Measurements from ENCODE around the gene SLC22A3.
"Not testable (repeated sequence)": the region's sequence is repeated elsewhere in the genome, so short reads cannot be mapped to it uniquely, and the experiment has no call there.

The SLC22A3 gene, protein sequence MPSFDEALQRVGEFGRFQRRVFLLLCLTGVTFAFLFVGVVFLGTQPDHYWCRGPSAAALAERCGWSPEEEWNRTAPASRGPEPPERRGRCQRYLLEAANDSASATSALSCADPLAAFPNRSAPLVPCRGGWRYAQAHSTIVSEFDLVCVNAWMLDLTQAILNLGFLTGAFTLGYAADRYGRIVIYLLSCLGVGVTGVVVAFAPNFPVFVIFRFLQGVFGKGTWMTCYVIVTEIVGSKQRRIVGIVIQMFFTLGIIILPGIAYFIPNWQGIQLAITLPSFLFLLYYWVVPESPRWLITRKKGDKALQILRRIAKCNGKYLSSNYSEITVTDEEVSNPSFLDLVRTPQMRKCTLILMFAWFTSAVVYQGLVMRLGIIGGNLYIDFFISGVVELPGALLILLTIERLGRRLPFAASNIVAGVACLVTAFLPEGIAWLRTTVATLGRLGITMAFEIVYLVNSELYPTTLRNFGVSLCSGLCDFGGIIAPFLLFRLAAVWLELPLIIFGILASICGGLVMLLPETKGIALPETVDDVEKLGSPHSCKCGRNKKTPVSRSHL

DNA sequence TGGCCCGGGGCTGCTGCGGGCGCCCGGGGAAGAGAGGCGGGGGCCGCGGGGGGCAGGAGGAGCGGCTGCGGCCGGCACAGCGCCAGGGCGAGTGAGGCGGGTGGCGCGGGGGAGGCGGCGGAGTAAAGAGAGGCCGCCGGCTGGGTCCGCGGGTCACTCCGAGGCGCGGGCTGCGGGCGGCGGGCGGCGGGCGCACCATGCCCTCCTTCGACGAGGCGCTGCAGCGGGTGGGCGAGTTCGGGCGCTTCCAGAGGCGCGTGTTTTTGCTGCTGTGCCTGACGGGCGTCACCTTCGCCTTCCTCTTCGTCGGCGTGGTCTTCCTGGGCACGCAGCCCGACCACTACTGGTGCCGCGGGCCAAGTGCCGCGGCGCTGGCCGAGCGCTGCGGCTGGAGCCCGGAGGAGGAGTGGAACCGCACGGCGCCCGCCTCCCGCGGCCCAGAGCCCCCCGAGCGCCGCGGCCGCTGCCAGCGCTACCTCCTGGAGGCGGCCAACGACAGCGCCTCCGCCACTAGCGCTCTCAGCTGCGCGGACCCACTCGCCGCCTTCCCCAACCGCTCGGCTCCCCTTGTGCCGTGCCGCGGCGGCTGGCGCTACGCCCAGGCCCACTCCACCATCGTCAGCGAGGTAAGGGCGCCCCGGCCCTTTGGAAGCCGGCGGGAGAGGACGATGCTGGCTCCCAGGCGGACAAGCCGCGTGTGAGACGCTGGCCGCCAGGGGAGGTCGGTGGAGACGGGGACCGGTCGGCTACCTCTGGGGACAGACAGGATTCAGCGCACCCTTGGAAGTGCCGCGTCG, at the start of gene SLC22A3:
TSS of gene SLC22A3 (plus strand) at position 156 of the 797 bp plus-strand sequence. CDS start at position 198, 42 bp downstream.
- DNase-seq, result peak in 1 of 2 experiments; percentile 11

DNA sequence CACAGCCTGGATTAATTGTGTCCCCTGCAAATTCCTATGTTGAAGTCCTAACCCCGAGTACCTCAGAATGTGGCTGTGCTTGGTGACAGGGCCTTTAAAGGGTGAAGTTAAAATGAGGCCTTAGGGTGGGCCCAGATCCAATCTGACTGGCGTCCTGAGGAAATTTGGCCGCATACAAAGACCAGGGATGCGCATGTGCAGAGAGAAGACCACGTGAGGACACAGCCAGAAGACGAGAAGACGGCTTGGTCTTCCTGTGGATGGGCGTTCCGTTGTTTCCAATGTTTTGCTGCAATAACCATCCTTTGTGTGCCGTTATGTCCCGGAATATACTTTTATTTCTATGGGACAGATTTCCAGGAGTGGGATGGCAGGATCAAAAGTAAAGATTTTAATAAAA, 48.6 kb upstream of the SLC22A3 start:
- DNase-seq, result no peak

DNA sequence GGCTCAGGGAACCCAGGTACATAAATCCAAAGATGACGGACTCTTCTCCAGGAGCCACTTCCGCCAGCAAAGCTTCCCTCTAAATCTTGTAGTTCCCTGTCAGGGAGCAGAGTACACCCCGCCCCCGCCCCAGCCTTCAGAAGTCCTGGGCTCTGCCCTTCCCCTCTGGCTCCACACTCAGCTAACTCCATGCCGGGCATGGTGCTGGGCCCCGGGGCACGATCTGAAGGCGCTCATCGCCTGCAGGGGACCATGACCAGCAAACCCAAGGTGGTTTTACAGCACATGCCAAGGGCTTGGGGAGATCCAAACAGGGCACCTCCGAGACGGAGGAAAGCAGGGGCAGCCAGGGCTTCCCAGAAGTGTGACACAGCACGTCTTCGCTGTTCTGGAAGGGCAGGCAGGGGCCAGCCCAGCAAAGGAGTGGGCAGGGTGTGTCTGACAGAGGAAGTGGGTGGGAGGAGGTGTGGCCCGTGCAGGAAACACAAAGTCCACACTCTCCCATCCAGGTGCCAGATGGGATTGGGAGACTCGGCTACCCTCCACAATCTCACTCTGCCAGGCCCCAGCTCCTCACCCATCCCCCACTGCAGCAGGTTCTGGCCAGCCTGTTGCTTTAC, 48.0 kb upstream of the SLC22A3 start:
- no peak for DNase-seq

DNA sequence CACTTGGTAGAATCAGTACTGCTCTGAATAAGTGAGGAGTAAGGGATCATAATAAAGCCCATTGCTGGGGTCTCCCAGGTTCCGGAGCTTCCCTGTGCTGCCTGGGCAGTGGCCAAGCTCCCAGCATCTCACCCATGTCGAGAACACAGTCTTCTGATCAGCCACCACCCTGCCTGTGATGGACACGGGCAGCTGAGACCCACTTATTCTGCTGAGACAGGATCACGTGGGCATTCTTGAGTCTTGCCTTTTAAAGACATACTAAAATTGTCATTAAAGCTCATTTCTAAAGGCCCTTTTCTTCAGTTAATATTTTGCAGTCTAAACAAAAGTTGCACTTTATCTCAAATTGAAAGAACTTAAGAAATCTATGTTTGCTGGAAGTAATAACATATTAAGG, 46.8 kb upstream of the SLC22A3 start:
- DNase-seq, result no peak

DNA sequence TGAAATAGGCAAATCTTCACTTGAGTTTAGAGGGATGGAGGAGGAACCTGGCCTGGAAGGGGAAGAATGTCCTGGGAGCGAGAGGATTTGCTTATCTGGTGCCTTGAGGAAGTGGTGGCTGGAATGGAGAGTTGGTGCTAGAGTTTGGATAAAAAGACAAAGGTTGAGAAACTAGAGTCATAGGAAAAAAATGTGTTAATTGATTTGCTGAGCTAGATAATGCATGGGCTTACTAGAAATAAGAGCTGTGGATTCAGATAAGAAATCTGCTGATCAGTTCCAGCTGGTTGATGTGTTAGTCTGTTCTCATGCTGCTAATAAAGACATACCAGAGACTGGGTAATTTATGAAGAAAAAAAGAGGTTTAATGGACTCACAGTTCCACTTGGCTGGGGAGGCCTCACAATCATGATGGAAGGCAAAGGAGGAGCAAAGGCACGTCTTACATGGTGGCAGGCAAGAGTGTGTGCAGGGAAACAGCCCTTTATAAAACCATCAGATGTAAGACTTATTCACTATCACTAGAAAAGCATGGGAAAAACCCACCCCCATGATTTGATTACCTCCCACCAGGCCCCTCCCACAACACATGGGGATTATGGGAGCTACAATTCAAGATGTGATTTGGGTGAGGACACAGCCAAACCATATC, 45.6 kb upstream of the SLC22A3 start:
- not testable (repeated sequence) for DNase-seq

DNA sequence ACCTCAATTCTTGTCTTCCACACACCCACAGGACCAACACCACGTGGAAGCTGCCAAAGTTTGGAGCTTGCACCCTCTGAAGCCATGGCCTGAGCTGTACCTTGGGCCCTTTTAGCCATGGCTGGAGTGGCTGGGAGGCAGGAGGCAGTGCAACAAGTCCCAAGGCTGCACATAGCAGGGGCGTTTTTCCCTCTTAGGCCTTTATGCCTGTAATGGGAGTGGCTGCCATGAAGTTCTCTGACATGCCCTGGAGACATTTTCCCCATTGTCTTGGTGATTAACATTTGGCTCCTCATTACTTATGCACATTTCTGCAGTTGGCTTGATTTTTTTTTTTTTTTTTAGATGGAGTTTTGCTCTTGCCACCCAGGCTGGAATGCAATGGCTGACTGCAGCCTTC, 44.4 kb upstream of the SLC22A3 start:
- no peak for DNase-seq

DNA sequence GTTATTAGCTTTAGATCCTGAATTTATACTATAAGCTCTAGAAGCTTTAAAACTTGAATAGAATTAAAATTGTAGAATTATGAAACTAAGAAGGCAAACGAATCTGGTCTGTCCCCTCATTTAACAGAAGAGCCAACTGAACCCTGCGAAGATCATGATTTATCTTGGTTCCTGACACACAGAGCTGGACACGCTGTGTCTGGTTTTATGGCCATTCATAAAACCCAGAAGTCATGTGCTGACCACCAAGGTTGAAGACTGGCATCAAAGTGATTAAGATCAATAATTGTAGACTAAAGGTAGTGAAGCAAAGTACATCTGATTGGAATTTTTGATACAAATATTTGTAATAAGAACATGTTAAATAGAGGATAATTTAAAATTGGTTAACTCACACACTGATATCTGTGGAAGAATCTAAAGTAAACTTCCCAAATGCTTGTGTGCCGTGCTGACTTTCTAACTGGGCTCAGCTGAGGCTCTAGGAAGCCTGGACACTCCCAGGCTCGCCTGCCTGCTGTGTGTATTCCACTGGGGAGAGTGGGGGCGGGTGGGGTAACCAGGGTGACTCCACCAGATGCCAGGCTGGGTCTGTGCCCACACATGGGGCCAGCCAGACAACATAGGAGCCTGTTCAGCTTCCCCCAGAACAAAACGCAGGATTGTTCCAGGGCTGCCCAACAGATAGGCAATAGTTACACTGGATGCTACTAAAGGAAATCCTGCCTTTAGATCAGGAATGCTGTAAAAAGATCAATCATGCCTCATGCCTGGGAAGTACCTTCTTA, 42.1 kb upstream of the SLC22A3 start:
- DNase-seq, result no peak

DNA sequence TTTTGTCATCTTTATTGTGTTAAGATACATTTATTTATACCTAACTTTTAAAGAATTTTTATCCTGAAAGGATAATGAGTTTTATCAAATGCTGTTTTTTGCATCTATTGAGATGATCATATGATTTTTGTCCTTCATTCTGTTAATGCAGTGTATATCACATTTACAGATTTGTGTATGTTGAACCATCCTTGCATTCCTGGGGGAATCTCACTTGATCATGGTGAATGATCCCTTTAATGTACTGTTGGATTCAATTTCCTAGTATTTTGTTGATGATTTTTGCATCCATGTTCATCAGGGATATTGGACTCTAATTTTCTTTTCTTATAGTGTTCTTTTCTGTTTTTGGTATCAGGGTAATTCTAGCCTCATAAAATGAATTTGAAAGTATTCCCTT, 38.5 kb upstream of the SLC22A3 start:
- DNase-seq, result no peak

DNA sequence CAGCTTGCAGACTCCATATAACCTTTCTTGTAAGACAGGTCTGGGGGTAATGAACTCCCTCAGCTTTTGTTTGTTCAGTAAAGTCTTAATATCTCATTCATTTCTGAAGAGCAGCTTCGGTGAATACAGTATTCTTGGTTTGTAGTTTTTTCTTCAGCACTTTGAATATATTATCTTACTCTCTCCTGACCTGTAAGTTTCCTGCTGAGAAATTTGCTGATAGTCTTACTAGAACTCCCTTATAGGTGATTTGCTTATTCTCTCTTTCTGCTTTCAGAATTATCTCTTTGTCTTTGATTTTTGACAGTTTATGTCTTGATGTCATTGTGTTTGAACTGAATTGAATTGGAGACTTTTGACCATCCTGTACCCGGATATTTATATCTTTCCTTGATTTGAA, 35.3 kb upstream of the SLC22A3 start:
- DNase-seq, result no peak

DNA sequence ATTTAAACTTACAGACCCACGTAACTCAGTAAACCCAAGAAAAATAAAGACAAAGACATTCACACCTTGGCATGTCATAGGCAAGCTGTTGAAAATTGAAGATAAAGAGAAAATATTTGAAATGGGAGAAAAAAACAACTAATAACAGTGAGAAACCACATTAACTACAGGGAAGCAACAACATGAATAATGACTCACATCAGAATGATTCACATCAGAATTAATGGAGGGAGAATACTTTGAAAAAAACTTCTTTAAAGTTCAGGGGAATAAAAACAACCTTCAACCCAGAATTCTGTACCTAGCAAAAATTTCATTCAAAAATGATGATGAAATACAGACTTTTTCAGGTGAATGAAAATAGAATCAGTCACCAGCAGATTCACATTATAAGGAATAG, 32.9 kb upstream of the SLC22A3 start:
- no peak for DNase-seq

DNA sequence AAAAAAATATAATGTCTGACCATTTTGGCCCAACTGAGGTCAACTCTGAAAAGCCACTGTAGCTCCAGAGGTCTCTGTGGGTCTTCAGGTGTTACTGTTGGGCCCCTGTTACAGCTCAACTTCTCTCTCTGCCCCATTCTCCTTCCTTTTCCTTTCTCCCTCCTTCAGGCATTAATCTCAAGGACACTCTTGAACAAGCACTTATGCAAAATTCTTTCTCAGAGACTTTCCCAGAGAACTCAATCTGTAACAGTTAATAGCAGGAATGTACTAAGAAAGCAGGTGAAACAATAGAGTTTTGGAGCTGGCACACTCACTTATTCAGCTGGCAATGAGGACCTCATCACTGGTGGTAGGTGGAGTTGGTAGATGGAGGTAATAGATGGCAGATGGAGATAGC, 31.9 kb upstream of the SLC22A3 start:
- DNase-seq, result no peak

DNA sequence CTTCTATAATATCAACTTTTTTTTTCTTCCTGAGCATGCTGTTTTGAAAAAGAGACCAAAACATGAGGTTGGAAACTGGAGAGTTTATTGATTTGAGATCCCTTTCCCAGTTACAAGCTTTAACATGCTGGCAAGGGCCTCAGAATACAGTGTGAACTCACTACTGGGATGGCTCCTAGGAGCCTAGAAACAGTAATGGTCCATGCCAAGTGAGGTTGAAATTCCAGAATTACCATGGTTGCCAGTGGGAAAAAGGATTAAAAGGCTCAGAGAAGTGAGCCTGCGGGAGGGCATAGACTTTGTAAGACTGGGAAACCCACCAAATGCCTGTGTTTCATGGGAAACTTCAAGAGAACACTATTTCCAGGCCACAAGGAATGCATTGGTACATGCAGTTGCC, 28.9 kb upstream of the SLC22A3 start:
- no peak for DNase-seq

DNA sequence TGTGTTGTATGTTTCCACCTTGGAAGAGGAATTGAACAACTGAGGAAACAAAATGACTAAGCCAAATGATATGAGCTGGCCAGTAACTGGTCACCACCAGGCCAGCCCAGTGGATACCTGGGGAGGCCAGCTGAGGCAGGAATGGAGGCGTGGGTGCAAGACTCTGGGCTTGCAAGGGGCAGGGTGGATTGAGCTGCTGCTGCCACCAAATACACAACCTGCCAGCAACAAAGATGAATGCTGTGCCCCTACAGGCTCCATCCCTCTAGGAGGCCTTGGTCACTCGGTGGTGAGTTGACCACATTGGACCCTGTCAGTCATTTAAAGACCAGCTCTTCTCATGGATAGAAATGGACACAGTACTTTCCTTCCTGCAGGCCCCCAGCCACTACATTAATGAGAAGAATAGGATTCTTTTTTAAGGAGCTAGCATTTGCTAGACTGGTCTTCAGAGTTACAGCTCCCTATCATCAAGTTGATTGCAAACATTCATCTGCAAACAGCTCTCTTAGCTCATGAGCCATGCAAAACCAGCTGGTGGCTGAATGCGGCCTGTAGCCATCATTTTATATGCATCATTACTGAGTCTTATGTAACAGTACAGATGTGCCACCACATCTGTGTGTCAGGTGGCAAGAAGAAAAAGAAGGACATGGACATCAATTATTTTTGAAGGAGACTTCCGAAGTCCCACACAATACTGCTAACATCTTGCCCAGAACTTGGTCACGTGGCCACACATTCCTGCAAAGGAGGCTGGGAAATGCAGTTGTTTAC, 26.3 kb upstream of the SLC22A3 start:
- no peak for DNase-seq

DNA sequence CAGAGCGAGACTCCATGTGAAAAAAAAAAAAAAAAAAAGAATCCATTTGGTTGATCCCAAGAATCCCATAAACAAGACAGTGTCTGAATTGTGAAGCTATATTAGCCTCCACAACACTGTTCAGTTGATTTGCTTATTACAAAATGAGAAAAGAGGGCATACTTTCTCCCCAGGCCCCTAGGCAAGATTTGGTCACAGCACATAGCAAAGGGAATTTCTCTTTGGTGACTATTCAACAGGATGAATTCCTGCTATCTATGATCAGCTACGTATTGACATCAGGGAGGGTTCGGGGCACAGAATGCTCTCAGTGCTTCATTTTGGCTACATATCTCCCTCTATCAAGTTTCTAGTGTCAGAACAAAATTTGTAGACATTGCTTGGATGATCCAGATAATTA, 20.2 kb upstream of the SLC22A3 start:
- no peak for DNase-seq

DNA sequence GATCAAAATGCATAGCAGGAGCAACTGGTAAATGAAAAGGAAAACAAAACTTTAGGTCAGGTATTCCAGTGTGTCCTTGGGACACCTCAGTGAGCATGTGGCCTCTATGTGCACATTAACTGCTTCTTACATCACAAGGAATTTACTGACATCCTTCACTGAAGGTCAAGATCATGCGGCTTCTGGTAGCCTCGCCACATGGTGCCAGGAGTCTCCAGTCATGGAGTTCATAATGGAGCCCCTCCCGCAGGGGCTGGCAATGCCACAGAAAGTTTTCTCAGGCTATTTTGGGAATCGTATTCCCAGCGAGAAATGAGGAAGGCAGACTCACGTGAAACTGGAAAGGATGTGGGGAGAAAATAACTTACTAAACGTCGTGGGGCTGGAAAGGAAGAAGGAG, 19.7 kb upstream of the SLC22A3 start:
- no peak for DNase-seq

DNA sequence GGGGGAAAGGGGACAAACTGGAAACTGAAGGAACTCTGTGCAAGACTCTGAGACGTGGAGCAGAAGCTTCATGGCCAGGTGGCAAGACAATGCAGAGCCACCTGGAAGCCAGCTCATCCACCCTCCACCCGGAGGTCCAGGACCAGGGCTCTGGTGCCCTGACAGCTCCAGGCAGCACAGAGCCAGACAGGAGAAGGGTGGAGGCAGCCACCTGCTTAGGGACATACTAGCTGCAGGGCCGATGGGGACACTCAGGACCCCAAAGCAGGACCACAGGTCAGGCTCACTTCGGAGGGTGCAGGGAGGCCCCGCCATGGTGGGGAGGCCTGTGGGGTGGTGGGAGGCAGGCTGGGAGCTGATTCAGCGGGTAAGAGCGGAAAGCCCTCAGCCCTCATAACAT, 19.0 kb upstream of the SLC22A3 start:
- DNase-seq, result no peak

DNA sequence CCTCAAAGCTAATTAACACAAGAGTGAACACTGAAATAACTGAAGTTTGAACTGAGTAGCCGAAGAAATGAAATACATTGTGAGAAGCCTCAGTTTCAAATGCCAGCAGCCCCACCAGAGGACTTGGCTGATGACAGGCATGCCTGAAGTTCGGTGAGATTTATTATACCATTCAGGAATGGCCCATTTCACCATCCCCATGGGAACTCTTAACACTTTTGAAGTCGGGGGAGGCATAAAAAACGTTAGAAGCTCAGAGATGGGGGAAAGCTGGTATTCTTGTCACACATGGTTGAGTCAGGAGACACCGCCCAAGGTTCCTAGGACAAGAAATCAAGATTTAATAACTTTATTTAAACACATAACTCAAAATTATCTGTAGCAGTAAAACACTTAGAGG, 17.6 kb upstream of the SLC22A3 start:
- DNase-seq, result no peak

DNA sequence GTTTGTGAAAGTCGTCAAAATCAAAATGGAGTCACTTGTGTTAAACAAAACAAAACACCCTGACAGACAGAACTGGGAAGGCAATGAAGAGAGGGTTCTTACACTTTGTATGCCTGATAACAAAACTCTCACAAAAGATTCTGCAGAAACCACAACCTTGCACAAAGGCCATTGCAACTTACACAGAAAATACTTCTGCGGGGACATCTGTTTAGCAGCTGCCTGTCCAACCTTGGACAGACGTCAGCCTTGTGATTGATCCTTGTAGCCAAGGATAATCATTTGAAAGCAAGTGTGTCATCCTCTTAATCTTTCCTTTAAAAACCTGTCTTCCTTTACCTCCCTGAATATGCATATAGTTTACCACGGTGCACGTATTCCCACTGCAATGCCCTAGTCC, 17.0 kb upstream of the SLC22A3 start:
- DNase-seq, result no peak

DNA sequence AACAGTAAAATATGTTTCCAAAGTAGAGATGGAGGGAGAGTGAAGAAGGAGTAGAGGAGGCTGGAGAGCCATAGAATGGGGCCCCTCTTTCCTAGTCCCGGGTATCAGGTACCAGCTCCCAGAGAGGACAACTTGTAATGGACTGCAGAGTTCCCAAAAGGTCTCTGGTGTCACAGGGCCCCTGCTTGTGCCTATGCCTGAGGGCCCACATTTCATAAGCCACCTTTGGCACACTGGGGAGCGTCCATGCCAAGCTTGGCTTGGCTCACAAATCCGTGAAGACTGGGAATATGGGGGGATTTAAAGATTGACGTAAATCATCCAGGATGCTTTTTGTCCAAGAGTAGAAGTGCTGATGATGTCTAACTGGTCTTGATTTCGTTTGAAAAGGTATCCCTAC, 16.4 kb upstream of the SLC22A3 start:
- DNase-seq, result no peak

DNA sequence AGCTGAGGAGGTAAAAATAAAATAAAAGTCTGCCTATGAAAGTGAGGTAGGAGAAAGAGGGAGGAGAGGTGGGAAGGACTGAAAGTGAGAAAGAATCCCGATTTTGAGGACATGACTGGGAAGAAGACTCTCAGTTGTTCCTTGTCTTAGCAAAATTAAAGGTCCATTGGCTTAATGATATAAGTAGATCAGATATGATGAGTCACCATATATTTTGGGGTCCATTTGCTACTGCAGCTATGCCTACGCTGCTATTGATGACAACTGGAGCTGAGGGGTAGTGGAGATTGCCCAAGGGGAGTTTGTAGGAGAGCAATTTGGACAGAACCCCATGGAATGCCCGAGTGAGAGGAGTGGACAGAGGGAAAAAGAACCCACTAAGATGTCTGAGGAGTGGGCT, 15.1 kb upstream of the SLC22A3 start:
- no peak for DNase-seq

DNA sequence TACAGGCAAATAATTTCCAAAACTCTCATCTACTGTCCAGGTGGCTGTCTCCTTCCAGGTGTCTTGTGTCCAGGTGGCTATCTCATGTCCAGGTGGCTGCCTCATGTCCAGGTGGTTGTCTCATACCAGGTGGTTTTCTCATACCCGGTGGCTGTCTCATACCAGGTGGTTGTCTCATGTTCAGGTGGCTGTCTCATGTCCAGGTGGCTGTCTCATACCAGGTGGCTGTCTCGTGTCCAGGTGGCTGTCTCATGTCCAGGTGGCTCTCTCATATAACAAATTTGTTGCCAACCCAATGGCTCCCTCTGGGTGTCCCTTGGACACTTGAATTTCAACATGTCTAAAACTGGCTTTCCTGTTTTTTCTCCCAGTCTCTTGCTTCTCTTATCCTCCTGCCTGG, 14.3 kb upstream of the SLC22A3 start:
- no peak for DNase-seq

All from activated CD4-positive, alpha-beta T cell treated with anti-CD3 and anti-CD28 coated beads, Interleukin-2, amount 50 U/mL, for 48 hours (primary cell).